GM12891 (cell line): ENCODE data around the gene BLMH.

Experiments used
- POLR2A ChIP-seq: IDR thresholded peaks from 2 replicates; pipeline ENCODE4 v1.6.1; 2011; ENCODE audit warnings: low read depth, low read length, control low read depth
- POLR2AphosphoS5 ChIP-seq: IDR thresholded peaks from 2 replicates; pipeline ENCODE4 v1.6.1; 2011; ENCODE audit warnings: low read depth, low read length, control low read depth
- POU2F2 ChIP-seq: IDR thresholded peaks from 2 replicates; pipeline ENCODE4 v1.6.1; 2011; ENCODE audit warnings: low read depth, mild to moderate bottlenecking, control low read depth, low read length, moderate library complexity
- TAF1 ChIP-seq: IDR thresholded peaks from 2 replicates; pipeline ENCODE4 v1.6.1; 2011; ENCODE audit warnings: low read depth, low read length, control low read depth

DNA sequence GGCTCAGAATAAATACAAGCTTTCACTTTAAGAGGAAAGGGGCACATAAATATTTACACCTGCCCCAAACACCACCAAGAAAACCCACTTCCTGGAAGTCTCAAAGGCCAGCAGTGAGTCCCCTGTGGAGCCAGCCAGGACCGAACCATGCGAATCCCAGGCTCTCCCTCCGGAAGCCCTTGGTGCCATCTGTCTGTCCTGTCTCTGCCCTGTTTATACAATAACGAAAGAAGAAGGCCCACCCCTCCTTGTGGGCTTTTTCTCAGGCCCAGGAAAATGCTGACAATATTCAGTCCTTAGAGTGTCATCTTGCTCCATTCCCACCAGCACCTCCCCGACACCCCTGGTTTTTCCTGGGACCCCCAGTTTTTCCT, 52.7 kb downstream of the BLMH start:
- no peak for TF ChIP-seq POLR2AphosphoS5
- no peak for TF ChIP-seq TAF1
- TF ChIP-seq POLR2A = no peak
- TF ChIP-seq POU2F2 = no peak
